Measurements from ENCODE around the gene NEDD1.
A peak's percentile ranks its signal among the peaks of the same experiment; 100 is the strongest.

NEDD1 gene

DNA sequence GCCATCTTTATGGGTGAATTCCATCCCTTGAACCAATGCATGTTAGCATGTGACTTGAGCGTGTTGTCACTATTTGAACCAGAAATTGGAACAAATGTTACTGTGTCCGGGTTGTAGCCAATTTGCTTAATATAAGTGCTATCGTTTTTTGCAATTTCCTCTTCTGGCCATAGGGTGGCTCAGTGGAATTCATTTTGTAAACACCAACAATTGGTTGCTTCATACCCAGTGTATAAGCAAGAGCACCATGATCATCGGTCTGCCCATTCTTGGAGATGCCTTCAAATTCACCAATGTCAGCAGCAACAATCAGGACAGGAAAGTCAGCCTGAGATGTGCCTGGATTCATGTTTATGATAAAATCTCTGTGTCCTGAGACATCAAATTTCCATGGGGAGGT lies 5.0 kb upstream of the NEDD1 start:
- peak in 1 of 5 experiments; percentile 29 for DNase-seq

DNA sequence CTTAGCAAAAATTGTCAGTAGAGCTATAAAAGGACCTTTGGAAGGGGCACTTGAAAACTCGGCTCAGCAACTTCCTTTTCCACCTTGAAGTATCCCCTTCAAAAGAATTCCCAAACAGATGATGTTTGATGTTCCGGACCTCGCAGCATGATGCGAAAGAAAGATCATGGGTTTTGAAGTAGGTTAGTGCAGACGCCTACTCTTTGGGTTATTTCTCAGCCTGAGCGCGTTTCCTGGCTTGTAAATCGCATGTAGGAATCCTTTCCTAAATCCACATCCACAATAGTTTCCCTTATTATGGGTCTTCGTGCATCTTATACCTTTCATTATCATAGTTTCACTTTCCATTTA lies 584 bp upstream of the NEDD1 start:
- DNase-seq: no peak

DNA sequence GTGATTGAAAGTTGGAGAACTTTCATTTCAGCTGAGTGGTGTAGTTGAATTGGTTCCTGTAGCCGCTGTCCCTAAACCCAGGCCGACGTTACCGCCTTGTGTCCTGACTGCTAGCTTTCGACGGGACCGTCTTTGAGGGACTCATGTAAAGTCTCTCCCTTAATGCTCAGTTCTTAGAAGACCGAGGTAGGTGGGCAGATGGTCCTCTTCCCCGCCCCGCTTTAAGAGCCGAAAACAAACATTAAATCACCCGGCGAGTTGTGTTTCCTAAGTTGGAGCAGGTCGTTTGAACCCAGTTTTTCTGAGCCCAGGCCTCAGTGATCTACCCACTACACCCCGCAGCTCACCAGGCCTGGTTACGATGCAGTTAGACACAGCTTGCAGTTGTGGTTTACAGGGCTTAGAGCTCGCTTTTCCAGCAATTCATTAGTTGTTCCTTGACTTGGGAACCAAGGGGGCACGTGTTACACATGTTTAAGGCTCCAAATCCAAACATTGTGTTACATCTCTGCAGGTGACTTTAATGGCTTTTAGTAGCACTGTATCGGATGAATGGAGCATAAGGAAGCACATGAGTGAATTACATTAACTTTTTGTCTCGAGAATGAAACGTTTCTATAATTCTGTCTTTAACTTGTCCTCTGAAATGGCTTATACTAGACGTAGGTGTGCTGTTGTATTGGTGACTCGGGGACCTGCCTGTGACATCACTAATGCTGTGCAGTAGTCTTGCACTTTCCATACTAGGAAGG lies 790 bp downstream of the NEDD1 start:
- peak in 2 of 5 experiments; percentile 11 to 56 for DNase-seq

DNA sequence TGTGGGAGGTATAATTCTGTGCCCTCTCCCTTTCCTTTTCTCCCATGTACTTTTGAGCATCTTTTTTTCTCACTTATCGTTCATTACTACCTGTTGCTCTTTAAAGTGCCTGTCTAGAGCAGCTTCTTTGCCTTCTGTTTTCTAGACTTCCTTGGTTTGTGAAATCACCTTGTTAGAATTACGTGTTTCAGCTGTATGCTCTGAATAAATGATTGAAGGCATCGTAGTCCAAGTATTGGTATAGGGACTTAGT lies 1.3 kb downstream of the NEDD1 start:
- DNase-seq: no peak

DNA sequence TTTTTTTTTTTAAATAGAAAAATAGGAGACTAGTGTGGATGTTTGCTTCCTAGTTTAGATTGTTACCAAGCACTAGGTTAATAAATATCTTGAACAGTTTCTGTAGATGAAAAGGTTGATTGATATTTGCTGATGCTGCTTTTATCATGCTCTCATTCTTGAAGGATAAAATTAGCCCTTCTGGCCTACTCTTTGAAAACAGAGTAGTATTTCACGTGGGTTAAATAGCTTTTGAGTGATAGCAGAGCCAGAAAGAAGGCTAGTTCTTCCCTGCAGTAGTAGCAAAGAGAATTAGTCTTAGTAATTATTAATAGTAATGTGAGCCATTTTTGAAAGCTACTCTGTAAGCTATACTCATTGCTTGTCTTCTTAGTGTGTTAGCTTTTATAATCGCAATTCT lies 5.2 kb downstream of the NEDD1 start:
- DNase-seq: no peak

DNA sequence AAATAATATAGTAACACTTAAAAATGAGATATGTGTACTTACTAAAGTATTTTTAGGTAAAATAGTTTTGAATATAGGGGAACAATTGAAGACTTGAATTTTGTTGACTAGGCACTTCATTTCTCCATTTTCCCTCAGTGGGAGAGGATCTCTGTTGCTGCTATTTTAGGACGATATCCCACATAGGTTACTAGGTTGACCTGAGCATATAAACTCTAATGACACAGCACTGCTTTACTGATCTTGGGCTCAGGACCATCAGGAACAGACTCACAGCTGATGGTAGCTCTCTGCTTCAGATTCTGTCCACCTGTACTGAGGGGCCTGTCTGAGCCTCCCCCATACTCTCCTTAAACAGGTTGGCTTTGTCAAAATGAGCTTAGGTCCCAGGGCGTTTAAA lies 5.9 kb downstream of the NEDD1 start:
- DNase-seq: no peak

DNA sequence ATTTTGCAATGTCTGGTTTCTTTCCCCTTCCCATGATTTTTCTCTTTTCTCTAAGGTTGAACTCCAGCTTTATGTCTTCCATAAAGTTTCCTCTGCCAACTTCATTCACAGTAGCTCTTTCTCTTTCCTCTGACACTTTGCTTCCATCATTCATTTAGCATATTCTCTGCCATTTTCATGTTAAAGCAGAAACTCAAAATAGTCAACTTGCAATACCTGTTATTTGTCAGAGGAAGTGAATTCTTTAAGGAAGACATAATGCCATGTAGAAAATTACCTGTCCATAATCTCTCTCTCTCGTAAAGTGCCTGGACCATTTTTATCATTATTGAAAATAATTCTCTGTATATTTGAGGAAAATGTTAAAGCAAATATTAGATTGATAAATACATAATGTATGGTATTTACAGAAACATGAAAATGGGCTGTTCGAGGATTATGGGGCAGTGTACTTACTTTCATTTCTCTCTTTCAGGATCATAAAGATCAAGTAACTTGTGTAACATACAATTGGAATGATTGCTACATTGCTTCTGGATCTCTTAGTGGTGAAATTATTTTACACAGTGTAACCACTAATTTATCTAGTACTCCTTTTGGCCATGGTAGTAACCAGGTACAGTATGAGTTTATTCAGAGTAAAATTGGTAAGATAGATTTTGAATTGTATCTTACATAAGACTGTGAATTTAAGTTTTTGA lies 12.6 kb downstream of the NEDD1 start:
- no peak for DNase-seq

DNA sequence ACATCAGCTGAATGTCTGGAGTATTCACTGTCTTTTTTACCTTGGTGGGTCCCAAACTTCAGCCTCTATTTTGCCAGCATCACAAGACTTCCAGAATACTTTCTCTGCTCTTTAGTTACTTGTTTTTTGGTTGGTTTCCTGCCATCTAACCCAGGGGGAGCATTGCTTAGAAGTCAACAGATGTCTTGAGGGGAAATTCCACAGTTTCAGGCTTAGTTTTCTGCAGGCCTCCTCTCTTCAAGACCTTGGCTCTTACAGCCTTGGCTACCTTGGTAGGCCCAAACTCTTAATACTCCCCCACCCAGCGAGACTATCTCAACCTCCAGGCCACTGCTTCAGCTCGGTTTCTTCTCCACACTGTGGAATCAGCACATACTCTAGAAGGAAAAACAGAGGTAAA lies 41.7 kb downstream of the NEDD1 start:
- DNase-seq: no peak

DNA sequence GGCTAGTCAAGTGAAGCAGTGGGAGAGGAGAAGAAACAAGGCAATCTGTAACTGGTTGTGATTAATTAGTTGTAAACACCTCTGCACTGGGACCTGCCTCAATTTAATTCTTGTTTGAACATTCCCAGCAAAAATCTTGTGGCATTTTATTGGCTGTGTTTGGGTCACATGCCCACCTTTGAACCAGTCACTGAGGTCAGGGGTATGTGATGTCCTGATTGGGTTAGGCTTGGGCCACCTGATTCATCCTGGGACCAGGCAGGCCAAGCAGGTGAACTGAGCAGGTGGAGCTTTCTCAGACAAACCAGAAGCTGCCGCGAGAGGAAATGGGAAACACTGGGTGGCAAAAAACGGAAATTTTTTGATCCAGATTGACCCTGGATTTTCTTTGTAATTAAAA lies 72.5 kb downstream of the NEDD1 start:
- no peak for DNase-seq

DNA sequence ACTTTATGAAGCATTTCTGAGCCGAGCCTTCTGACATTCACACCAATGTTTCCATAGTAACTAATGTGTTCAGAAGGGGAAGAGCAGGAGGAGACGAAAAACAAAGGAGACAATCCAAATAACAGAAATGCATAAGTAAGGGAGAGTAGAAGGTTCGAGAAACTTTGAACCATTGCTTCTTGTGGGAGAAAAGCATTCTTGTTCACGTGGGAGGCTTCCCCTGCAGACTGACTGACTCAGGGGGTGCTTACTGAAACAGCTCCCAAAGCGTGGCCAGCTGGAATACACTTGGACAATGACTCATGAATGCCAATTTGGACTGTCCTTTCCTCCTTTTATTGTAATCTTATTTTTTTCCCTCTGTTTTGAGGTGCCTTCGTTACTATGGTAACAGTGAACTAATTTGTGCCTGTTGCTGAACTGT lies 73.9 kb downstream of the NEDD1 start:
- no peak for DNase-seq

DNA sequence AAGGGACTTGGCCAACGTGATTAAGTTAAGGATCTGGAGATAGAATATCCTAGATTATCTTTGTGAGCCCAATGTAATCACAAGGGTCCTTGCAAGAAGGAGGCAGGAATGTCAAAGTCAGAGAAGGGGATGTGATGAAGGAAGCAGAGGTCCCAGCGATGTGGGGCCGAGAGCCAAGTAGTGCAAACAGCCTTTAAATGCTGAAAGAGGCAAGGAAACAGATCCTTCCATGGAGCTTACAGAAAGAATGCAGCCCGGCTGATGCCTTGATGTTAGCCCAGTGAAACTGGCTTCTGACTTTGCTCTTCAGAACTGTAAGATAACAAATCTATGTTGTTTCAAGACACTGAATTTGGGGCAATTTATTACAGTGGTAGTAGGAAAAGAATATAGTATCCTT lies 74.9 kb downstream of the NEDD1 start:
- DNase-seq: no peak

DNA sequence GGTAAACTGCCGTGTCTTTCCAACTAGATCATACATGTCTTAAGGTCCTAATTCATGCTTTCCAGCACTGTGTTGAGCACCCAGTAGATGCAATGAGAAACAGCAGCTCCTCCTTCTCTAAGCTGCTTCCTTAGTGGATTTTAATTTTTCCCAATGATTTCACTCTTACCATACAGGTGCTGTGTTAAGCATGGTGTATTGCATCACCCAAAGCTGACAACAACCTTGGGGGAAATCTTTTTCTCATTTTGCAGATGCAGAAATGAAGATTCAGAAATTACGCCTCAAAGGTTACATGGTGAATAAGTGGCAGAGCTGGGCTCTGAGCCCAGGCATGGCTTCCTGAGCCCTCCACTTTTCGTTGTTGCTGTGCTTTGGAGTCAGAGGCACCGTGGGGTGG lies 75.6 kb downstream of the NEDD1 start:
- DNase-seq: no peak

DNA sequence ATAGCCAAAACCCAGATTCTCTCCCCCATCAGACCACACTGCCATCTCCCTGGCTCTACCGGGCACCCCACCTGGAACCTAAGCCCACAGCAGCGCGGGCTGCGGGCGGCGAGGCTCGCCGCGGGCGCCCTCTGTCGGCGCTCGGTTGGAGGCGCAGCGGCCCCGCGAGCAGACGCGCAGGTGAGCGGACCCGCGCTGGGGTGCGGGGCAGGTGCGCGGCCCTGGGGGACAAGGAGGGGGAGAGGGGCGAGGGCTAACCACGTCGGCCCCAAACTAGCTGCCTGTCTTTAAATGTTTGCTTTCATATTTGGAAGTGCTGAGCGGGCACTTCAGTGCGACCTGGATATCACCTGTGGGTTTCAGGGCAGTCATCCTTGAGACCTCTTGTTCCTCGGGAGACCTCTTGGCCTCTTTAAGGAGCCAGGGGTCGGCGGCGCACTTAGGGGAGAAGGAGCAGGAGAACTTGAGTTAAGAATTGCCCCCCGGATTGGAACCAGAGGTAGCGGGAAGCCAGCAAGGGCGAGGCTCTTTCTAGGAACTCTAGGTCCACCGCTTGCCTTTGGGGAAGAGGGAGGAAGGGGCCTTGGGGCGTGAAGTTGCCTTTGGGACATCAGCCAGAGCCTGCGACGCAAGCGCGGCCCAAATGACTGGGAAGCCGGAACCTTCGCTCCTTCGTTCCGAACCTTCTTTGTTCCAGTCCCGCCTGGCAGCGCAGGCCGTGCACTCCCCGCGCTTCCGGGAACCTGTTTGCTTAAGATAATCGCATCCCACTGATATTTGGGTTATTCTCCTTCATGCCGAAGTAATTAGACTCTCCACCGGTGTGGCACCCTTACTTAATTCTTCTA lies 78.7 kb downstream of the NEDD1 start:
- DNase-seq: peak; percentile 10 to 29 (median 16)

DNA sequence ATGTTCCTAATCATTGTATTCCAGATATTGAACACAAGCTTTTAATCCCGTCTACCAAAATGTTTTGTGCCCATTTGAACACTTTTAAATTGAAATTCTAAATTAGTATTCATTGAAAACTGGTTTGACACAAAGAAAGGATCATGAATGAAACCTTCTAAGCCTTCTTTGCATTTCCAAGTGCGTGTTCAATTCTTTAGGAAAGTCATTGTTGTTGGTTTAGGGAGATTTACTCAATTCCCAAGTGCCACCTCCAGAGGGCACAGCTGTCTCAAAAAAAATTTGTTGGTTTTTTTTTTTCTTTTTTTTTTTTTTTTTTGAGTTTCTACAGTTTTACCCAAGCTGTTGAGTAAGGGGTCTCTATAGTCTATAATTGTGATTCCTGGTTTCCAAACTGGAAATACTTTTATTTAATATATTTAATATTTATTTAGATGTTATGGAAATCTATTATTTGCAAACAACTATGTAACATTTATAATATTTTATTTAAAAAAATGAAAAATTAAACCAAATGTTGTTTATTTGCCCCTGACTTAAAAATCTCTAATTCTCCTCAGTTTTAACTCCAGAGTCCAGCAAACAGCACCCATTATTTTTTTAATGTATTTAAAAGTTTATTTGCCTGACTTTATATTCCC lies 79.9 kb downstream of the NEDD1 start:
- DNase-seq: no peak

DNA sequence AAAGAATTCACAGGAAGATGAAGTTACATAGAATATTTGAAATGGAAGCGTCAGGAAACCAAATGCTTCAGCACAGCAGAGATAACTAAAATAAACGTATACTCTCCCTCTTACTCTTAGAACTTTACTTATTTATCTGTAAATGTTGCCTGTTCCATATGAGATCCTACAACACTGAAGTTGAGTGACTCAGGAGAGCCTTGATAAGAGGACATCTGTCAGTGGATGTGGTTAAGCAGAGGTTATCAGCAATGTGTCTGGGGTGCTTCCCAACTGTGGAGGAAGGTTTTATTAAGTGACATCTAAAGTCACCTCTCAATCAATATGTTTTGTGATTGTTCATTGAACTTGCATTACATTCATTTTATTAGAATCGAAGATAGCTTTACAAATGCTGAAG lies 81.9 kb downstream of the NEDD1 start:
- DNase-seq: no peak

DNA sequence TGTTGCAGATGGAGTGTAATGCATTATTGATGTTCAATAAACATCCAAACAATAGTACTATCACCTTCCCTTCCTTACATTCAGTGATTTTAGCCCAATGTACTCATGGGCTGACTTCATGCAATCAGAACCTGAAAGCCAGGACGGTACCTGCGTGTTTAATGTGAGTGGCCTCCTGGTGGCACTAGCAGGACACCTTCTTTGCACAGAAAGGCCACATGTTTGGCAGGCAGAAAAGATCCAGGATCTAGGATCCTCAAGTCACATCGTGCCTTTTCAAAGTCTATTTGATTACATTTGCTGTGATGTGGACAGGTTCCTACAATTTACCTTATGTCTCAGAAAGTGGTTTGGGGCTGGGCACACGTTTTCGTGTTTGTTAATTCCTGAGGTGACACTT lies 82.9 kb downstream of the NEDD1 start:
- no peak for DNase-seq

DNA sequence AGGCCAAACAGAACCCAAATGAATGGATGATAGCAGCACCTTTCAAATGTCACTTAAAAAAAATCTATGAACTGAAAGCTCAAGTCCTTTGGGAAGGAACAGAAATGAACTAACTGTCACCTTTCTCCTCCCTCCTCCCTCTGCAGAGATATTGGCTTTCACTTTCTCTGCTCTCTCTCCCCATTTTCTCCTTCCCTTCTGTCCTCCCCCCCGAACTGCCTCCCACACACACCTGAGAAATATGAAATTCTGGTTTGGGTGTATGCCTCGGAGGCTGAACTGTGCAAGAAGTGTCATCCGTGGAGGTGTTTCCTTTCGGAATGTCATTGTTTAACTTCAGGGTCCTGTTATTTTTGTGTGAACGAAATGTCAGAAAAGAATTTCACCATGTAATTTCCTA lies 87.8 kb downstream of the NEDD1 start:
- DNase-seq: no peak

DNA sequence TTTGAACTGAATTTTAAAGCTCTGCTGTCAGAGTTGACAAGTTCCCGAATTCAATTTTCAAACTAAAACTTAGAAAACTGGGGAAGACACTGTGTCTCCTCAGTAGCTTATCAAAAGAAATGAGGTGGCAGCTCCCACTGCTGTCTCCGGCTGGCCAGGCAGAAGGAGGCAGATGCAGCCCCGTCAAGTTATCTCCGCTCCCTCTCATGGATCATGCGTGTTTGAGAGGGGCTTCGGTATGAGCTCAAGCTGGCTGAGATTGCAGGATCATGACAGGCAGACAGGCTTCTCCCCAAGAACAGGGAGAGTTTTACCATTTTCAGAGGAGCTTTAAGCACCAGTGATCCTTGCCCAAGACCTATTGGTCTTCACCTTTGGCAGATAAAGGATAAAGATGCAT lies 88.8 kb downstream of the NEDD1 start:
- no peak for DNase-seq

DNA sequence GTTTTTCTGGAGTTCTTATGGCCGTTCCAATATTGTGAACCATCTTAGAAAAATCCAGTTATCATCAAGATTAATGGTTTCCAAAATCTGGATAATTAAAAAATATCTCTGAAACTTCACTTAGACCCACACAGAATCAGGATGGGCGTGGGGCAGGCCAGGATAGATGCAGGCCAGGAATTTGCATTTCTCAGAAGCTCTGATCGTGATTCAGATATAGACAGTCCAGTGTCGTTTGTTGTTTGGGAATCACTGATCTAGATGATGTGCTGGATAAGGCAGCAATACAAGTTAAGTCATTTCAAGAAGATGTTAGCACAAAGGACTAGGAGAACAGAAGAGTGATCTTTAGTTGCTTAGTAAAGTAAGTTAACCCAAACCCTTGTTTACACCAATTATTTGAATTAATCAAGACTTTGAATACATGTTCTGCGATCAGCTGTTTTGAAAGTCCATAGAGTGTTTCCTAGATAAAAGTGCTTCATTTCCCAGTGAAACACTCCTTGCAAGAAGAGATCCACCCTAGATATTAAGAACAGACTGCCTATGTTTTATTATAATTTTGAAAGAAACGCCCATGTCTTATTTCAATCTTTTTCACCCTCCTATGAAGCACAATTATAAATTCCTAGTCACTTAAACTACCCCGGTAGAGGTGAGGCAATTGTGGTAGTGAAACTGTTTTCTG lies 90.9 kb downstream of the NEDD1 start:
- DNase-seq: no peak

DNA sequence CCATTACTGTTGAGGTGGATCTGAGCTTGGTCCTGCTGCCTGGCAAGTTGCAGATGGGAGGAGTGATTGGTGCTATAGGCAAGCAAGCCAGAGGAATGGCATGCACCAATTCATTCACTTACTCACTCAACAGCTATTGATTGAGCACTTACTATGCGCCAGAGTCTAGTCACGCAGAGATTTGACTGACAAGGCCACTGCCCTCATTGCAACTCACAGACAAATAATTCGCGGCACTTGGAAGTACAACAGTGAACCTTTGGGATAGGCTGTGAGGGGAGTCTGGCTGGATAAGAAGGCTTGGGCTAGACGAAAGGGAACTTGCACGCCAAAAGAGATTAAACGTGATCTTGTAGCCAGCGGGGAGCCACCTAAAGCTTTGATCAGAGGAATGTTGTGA lies 96.2 kb downstream of the NEDD1 start:
- DNase-seq: no peak

All from T-helper 2 cell (primary cell).